Measurements from ENCODE around the gene DNAJC30.

DNAJC30 gene

GRCh38 chr7:73683056-73683787 lies at the start of gene DNAJC30, which contains the start of gene BUD23:
DNAJC30 (minus strand) TSS chr7:73683453; CDS start chr7:73683423, 30 bp downstream.
BUD23 (plus strand) TSS chr7:73683597; CDS start chr7:73683626, 29 bp downstream.
- TF ChIP-seq ZFX (IDR thresholded peaks at IDR 0.05; ENCODE audit: borderline replicate concordance) (0 out of 2 replicates have a peak, but pooled peaks have one; percentile 30), CTCF (IDR thresholded peaks at IDR 0.05) (no peak)
- H3K27ac ChIP-seq: peak within 1 kb of the TSS; percentile 82

DNA sequence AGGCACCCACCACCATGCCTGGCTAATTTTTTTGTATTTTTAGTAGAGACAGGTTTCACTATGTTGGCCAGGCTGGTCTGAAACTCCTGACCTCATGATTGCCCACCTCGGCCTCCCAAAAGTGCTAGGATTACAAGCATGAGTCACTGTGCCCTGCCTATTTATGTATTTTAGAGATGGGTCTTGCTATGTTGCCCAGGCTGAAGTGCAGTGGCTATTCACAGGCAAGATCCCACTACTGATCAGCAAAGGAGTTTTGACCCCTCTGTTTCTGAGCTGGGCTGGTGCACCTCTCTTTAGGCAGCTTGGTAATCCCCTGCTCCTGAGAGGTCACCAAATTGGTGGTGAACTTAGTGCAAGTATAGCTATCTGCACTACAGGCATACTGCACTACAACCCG lies 49.1 kb upstream of the DNAJC30 start:
- TF ChIP-seq CTCF (IDR thresholded peaks at IDR 0.05): no peak
- no peak for TF ChIP-seq ZFX (IDR thresholded peaks at IDR 0.05; ENCODE audit: borderline replicate concordance)
- H3K27ac ChIP-seq: no peak overlapping the region

- TF ChIP-seq ZFX (IDR thresholded peaks at IDR 0.05; ENCODE audit: borderline replicate concordance) (no peak), CTCF (IDR thresholded peaks at IDR 0.05) (no peak)
- H3K27ac ChIP-seq: no peak overlapping the region
Observed at GRCh38 chr7:73730485-73730884, 47.2 kb upstream of the DNAJC30 start.

DNA sequence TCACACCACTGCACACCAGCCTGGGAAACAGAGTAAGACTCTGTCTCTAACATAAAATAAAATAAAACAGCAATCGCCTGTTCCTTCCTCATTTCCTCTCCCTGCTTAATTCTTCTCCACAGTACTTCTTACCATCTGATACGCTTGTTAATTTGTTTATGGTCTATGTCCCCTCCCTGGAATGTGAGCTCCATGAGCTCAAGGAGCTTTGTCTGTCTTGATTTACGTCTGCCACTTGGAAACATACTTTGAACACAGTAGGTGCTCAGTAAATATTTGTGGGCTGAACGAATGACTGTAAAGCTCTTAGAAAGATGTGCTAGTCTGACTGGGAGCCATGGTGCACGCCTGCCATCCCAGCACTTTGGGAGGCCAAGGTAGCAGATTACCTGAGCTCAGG lies 45.3 kb upstream of the DNAJC30 start:
- TF ChIP-seq CTCF (IDR thresholded peaks at IDR 0.05) (no peak), ZFX (IDR thresholded peaks at IDR 0.05; ENCODE audit: borderline replicate concordance) (no peak)
- H3K27ac ChIP-seq: no peak overlapping the region

DNA sequence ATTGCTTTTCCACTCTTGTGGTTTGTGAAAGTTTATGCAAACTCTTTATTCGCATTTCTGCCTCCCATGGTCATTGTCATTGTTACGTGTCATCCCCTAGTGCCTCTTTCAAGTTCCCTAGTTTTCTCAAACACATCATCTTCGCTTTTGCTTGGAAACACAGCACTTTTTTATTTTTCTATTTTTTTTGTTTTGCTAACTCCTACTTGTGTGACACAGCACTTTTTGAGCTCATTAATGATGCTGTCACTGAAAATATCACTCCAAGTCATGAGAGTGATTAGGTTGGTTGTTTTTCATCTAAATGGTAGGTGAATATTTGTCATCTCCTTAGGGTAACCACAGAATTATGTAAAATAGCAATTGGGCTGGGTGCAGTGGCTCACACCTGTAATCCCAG lies 44.7 kb upstream of the DNAJC30 start:
- TF ChIP-seq ZFX (IDR thresholded peaks at IDR 0.05; ENCODE audit: borderline replicate concordance) (no peak), CTCF (IDR thresholded peaks at IDR 0.05) (no peak)
- no peak overlapping the region for H3K27ac ChIP-seq

DNA sequence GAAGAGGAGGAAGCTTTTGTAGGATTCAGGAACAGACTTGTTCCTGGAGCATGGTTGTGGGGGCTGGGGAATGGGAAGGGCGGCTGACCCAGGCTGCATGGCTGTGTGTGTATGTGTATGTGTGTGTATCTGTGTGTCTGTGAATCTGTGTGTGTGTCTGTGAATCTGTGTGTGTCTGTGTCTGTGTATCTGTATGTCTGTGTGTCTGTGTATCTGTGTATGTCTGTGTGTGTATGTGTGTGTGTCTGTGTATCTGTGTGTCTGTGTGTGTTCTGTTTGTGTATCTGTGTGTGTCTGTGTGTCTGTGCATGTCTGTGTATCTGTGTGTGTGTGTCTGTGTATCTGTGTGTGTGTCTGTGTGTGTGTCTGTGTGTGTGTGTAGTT lies 42.8 kb upstream of the DNAJC30 start:
- TF ChIP-seq CTCF (IDR thresholded peaks at IDR 0.05) (peak; percentile 65), ZFX (IDR thresholded peaks at IDR 0.05; ENCODE audit: borderline replicate concordance) (no peak)
- H3K27ac ChIP-seq: no peak overlapping the region

GRCh38 chr7:73723813-73724212 lies 40.6 kb upstream of the DNAJC30 start:
- H3K27ac ChIP-seq: no peak overlapping the region
- TF ChIP-seq CTCF (IDR thresholded peaks at IDR 0.05): no peak
- no peak for TF ChIP-seq ZFX (IDR thresholded peaks at IDR 0.05; ENCODE audit: borderline replicate concordance)
